Measurements from ENCODE around the gene MYL6. TPM values are rescaled to one million over a fixed set of nuclear protein-coding genes. Genes with fewer than 3 reads are reported as not detected.
A peak's percentile ranks its signal among the peaks of the same experiment; 100 is the strongest.

The MYL6 gene
- total and polyA plus RNA-seq, 9 of the 15 experiments (the other 6 are each of a cell fraction or from before 2014, with no cell fraction given): 557 to 1,664 (median 958) TPM

DNA sequence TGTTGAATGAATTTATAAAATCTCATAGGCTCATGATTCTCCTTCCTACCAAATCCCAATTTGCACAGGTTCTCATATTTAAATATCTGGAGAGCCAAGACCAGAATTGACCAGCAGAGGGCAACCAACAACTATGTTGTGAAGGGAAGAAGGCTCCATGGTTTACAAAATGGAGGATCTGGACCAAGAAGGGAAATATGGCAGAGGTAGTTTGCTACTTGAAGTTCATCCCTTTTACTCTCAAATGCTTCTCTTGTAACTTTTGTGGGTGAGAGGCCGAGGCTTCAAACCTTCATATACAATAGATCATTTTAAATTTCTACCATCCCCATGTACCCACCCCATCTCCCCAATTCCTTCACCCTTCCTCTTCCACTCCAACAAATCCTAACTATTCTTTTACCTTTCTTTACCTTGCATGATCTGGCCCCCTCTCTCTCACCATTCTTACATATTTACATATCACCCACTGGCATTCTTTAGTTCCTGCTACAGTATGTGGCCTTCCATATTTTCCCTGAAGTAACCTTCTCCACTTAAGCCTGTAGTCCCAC, 34.9 kb downstream of the MYL6 start (continued):
- TF ChIP-seq, protein P1, sequence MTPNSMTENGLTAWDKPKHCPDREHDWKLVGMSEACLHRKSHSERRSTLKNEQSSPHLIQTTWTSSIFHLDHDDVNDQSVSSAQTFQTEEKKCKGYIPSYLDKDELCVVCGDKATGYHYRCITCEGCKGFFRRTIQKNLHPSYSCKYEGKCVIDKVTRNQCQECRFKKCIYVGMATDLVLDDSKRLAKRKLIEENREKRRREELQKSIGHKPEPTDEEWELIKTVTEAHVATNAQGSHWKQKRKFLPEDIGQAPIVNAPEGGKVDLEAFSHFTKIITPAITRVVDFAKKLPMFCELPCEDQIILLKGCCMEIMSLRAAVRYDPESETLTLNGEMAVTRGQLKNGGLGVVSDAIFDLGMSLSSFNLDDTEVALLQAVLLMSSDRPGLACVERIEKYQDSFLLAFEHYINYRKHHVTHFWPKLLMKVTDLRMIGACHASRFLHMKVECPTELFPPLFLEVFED (CRISPR knock-in tag; conservative IDR thresholded peaks at IDR 0.05): no peak
- TF ChIP-seq, protein P2, sequence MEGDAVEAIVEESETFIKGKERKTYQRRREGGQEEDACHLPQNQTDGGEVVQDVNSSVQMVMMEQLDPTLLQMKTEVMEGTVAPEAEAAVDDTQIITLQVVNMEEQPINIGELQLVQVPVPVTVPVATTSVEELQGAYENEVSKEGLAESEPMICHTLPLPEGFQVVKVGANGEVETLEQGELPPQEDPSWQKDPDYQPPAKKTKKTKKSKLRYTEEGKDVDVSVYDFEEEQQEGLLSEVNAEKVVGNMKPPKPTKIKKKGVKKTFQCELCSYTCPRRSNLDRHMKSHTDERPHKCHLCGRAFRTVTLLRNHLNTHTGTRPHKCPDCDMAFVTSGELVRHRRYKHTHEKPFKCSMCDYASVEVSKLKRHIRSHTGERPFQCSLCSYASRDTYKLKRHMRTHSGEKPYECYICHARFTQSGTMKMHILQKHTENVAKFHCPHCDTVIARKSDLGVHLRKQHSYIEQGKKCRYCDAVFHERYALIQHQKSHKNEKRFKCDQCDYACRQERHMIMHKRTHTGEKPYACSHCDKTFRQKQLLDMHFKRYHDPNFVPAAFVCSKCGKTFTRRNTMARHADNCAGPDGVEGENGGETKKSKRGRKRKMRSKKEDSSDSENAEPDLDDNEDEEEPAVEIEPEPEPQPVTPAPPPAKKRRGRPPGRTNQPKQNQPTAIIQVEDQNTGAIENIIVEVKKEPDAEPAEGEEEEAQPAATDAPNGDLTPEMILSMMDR (IDR thresholded peaks at IDR 0.05 in 2 of 3, conservative IDR thresholded peaks at IDR 0.05 in 1 of 3; ENCODE audit: insufficient read depth in 2 of 3, low read depth in 1 of 3, low read length in 3 of 3): peak; percentile 82 to 98 (median 82)
- TF ChIP-seq, protein P3, sequence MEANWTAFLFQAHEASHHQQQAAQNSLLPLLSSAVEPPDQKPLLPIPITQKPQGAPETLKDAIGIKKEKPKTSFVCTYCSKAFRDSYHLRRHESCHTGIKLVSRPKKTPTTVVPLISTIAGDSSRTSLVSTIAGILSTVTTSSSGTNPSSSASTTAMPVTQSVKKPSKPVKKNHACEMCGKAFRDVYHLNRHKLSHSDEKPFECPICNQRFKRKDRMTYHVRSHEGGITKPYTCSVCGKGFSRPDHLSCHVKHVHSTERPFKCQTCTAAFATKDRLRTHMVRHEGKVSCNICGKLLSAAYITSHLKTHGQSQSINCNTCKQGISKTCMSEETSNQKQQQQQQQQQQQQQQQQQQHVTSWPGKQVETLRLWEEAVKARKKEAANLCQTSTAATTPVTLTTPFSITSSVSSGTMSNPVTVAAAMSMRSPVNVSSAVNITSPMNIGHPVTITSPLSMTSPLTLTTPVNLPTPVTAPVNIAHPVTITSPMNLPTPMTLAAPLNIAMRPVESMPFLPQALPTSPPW (CRISPR knock-in tag; IDR thresholded peaks at IDR 0.05): peak; percentile 31; the same call in 1 of the 2 replicates
- no peak for TF ChIP-seq ZNF174 (CRISPR knock-in tag; IDR thresholded peaks at IDR 0.05)
- TF ChIP-seq, protein P4, sequence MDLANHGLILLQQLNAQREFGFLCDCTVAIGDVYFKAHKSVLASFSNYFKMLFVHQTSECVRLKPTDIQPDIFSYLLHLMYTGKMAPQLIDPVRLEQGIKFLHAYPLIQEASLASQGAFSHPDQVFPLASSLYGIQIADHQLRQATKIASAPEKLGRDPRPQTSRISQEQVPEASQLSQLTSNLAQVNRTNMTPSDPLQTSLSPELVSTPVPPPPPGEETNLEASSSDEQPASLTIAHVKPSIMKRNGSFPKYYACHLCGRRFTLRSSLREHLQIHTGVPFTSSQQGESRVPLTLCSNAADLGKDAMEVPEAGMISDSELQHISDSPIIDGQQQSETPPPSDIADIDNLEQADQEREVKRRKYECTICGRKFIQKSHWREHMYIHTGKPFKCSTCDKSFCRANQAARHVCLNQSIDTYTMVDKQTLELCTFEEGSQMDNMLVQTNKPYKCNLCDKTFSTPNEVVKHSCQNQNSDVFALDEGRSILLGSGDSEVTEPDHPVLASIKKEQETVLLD (IDR thresholded peaks at IDR 0.05): no peak
- no peak for TF ChIP-seq MIER1 (IDR thresholded peaks at IDR 0.05; ENCODE audit: low read depth)
- TF ChIP-seq TAF7 (tag; IDR thresholded peaks at IDR 0.05): peak; percentile 27; the same call in 1 of the 2 replicates
- no peak for TF ChIP-seq SIN3A (IDR thresholded peaks at IDR 0.05; ENCODE audit: borderline replicate concordance in 2 of 2, control insufficient read depth in 1 of 2, low read depth in 2 of 2, low read length in 2 of 2)
- TF ChIP-seq HDAC1 (IDR thresholded peaks at IDR 0.05): 0 out of 4 replicates have a peak, but pooled peaks of 1 of the 2 experiments have one; percentile 26
- peak; percentile 46 for TF ChIP-seq HNRNPK (IDR thresholded peaks at IDR 0.05; ENCODE audit: low read depth, low read length, poor library complexity, severe bottlenecking)
- TF ChIP-seq, protein P5, sequence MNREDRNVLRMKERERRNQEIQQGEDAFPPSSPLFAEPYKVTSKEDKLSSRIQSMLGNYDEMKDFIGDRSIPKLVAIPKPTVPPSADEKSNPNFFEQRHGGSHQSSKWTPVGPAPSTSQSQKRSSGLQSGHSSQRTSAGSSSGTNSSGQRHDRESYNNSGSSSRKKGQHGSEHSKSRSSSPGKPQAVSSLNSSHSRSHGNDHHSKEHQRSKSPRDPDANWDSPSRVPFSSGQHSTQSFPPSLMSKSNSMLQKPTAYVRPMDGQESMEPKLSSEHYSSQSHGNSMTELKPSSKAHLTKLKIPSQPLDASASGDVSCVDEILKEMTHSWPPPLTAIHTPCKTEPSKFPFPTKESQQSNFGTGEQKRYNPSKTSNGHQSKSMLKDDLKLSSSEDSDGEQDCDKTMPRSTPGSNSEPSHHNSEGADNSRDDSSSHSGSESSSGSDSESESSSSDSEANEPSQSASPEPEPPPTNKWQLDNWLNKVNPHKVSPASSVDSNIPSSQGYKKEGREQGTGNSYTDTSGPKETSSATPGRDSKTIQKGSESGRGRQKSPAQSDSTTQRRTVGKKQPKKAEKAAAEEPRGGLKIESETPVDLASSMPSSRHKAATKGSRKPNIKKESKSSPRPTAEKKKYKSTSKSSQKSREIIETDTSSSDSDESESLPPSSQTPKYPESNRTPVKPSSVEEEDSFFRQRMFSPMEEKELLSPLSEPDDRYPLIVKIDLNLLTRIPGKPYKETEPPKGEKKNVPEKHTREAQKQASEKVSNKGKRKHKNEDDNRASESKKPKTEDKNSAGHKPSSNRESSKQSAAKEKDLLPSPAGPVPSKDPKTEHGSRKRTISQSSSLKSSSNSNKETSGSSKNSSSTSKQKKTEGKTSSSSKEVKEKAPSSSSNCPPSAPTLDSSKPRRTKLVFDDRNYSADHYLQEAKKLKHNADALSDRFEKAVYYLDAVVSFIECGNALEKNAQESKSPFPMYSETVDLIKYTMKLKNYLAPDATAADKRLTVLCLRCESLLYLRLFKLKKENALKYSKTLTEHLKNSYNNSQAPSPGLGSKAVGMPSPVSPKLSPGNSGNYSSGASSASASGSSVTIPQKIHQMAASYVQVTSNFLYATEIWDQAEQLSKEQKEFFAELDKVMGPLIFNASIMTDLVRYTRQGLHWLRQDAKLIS (CRISPR knock-in tag; IDR thresholded peaks at IDR 0.05): no peak
- TF ChIP-seq, protein P6, sequence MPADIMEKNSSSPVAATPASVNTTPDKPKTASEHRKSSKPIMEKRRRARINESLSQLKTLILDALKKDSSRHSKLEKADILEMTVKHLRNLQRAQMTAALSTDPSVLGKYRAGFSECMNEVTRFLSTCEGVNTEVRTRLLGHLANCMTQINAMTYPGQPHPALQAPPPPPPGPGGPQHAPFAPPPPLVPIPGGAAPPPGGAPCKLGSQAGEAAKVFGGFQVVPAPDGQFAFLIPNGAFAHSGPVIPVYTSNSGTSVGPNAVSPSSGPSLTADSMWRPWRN (IDR thresholded peaks at IDR 0.05; ENCODE audit: low read depth): no peak
- TF ChIP-seq, protein P7, sequence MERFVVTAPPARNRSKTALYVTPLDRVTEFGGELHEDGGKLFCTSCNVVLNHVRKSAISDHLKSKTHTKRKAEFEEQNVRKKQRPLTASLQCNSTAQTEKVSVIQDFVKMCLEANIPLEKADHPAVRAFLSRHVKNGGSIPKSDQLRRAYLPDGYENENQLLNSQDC (CRISPR knock-in tag; IDR thresholded peaks at IDR 0.05): no peak
- TF ChIP-seq ZZZ3 (IDR thresholded peaks at IDR 0.05): no peak; the same call in 1 of the 2 replicates
- TF ChIP-seq NFRKB (IDR thresholded peaks at IDR 0.05; ENCODE audit: low read depth): peak; percentile 68

Measured in K562 (cell line).